ENCODE data around the gene AKNA. TPM values are rescaled to one million over a fixed set of nuclear protein-coding genes. Genes with fewer than 3 reads are reported as not detected.

The AKNA gene
- total RNA-seq, 1 donor from 2014 or later = 66.9 TPM

- Histone ChIP-seq H3K4me1 (peaks cover 10% of the 10 kb centered on the region), H3K4me3 (no peak overlapping the region), H3K9me3 (no peaks in the 10 kb centered on the region), H3K27me3 (ENCODE audit: low read depth) (no peaks in the 10 kb centered on the region), H3K36me3 (no peaks in the 10 kb centered on the region), H3K27ac (no peak overlapping the region)
- intact Hi-C loops (cut with DNase I) = no loop called here
- TF ChIP-seq, protein P1, sequence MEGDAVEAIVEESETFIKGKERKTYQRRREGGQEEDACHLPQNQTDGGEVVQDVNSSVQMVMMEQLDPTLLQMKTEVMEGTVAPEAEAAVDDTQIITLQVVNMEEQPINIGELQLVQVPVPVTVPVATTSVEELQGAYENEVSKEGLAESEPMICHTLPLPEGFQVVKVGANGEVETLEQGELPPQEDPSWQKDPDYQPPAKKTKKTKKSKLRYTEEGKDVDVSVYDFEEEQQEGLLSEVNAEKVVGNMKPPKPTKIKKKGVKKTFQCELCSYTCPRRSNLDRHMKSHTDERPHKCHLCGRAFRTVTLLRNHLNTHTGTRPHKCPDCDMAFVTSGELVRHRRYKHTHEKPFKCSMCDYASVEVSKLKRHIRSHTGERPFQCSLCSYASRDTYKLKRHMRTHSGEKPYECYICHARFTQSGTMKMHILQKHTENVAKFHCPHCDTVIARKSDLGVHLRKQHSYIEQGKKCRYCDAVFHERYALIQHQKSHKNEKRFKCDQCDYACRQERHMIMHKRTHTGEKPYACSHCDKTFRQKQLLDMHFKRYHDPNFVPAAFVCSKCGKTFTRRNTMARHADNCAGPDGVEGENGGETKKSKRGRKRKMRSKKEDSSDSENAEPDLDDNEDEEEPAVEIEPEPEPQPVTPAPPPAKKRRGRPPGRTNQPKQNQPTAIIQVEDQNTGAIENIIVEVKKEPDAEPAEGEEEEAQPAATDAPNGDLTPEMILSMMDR (IDR thresholded peaks at IDR 0.05) = no peak
- no peak for ATAC-seq
- no peak for DNase-seq
These were observed 23.7 kb upstream of the AKNA start for GRCh38 chr9:114411452-114411851.

DNA sequence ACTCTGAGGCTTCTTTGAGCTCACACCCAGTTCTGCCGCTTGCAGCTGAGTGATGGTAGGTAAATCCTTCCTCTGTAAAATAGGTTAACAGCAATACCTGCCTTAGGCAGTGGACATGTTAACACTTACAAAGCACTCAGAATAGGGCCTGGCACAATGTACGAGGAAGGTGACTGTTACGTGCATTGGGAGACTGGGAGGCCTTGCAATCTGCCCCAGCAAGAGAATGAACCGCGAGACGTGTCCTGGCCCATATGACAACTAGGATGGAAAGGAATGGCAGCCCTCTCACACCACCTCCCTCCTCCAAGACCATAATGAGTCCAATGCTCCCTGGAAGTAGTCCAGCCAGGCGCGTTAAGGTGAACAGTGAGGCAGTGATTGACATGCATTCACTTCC lies 23.1 kb upstream of the AKNA start:
- Histone ChIP-seq H3K9me3 (no peaks in the 10 kb centered on the region), H3K36me3 (no peaks in the 10 kb centered on the region), H3K4me1 (peaks cover 10% of the 10 kb centered on the region), H3K27me3 (ENCODE audit: low read depth) (no peaks in the 10 kb centered on the region), H3K27ac (no peak overlapping the region), H3K4me3 (no peak overlapping the region)
- ATAC-seq (no peak), DNase-seq (no peak)
- intact Hi-C loops (cut with DNase I) = no loop called here
- TF ChIP-seq, protein P1 (IDR thresholded peaks at IDR 0.05) = no peak

DNA sequence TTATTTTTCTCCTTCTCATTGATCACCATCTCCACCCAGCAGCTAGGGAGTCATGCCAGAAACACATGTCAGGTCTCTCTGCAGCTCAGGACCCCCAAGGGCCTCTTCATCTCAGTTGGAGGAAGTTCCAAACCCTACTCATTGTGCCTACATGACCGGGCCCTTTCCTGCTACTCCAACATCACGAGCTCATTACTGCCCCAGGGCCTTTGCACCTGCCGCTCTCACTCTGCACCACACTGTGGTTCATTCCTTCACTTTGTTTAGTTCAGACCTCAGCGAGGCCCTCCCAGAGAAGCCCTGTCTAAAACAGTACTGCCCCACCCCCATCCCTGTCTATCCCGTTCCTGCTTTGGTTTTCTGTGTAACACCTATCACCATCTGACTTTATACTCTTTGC lies 22.1 kb upstream of the AKNA start:
- intact Hi-C loops (cut with DNase I) = loop anchor here (10.0 kb wide), 1 partner anchor 245 kb away; the partner anchor contains the start of gene TEX53
- H3K36me3 ChIP-seq = no peaks in the 10 kb centered on the region
- ATAC-seq = no peak
- no peak overlapping the region for H3K27ac ChIP-seq
- H3K4me3 ChIP-seq = no peak overlapping the region
- TF ChIP-seq, protein P1 (IDR thresholded peaks at IDR 0.05) = no peak
- no peak for DNase-seq
- H3K27me3 ChIP-seq (ENCODE audit: low read depth) = no peaks in the 10 kb centered on the region
- H3K9me3 ChIP-seq = no peaks in the 10 kb centered on the region
- H3K4me1 ChIP-seq = peaks cover 18% of the 10 kb centered on the region

GRCh38 chr9:114409103-114409780 lies 21.5 kb upstream of the AKNA start:
- TF ChIP-seq, protein P1 (IDR thresholded peaks at IDR 0.05) = no peak
- Histone ChIP-seq H3K4me1 (peaks cover 12% of the 10 kb centered on the region), H3K27me3 (ENCODE audit: low read depth) (no peaks in the 10 kb centered on the region), H3K9me3 (no peaks in the 10 kb centered on the region), H3K36me3 (no peaks in the 10 kb centered on the region), H3K27ac (no peak overlapping the region), H3K4me3 (no peak overlapping the region)
- intact Hi-C loops (cut with DNase I) = loop anchor here (10.0 kb wide), 1 partner anchor 246 kb away; the partner anchor contains the start of gene TEX53
- DNase-seq (no peak), ATAC-seq (no peak)

DNA sequence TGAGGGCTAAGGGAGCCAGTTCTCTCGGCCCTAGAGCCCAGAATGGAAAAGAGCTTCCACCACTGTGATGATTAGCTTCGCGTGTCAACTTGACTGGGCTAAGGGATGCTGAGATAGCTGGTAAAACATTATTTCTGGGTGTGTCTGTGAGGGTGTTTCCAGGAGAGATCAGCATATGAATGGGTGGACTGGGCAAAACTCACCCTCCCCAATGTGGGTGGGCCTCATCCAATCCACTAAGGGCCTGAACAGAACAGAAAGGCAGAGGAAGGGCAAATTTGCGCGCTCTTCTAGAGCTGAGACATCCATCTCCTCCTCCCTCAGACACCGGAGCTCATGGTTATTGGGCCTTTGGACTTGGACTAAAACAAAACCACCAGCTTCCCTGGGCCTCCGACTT lies 20.9 kb upstream of the AKNA start:
- no peak for ATAC-seq
- H3K27me3 ChIP-seq (ENCODE audit: low read depth) = no peaks in the 10 kb centered on the region
- H3K4me3 ChIP-seq = no peak overlapping the region
- intact Hi-C loops (cut with DNase I) = loop anchor here (10.0 kb wide), 1 partner anchor 246 kb away; the partner anchor contains the start of gene TEX53
- no peak overlapping the region for H3K27ac ChIP-seq
- no peaks in the 10 kb centered on the region for H3K36me3 ChIP-seq
- TF ChIP-seq, protein P1 (IDR thresholded peaks at IDR 0.05) = no peak
- H3K4me1 ChIP-seq = peaks cover 8% of the 10 kb centered on the region
- H3K9me3 ChIP-seq = no peaks in the 10 kb centered on the region
- no peak for DNase-seq
